ENCODE data around the gene HSPA12A. TPM values are rescaled to one million over a fixed set of nuclear protein-coding genes. Genes with fewer than 3 reads are reported as not detected.

HSPA12A gene
- total RNA-seq, 1 experiment from 2014 or later, result 2.4 TPM

DNA sequence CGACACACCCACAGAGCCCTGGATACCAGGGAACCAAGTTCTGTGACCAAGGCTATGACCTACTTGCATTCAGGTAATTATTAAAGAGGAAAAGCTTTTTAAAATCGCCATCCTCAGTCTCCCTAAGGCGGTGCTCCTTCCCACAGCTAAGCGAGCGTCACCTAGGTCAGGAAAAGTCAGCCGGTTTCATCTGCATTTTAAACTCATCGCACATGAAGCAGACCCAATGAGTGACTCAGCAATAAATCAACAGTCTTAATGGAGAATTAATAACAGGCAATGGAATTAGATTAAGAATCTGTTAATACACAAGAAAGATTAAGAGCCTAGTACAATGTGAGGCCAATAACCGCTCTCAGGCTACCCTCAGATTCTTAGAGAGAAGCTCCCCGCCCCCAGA is 59.2 kb downstream of the HSPA12A start:
- intact Hi-C loops (cut with micrococcal nuclease; ENCODE audit: unreplicated experiment), result no loop called here
- CTCF ChIA-PET, result interaction anchor here (0.9 to 1.7 kb wide), 2 partner anchors 7 to 105 kb away, joined by 3 to 13 read pairs; no protein-coding TSS in a partner anchor

DNA sequence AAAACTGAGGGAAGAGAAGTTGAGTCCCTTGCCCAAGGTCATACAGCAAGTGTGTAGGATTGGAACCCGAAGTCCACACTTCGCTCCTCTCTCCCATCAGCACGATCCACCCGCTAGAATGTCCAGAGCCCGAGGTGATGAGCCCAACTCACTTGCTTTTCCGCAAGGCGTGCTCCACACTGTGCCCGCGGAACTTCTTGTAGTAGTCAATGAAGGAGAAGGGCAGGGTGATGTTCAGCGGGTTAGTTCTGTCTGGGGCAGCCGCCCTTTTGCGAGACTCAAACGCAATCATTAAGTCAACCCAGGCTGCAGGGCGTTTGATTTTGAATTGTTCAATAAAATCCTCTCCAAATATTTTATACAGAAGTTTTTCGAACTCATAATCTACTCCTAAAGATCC is 63.0 kb downstream of the HSPA12A start:
- CTCF ChIA-PET, result no interaction called here
- H3K27ac Mint-ChIP-seq (ENCODE audit: unreplicated experiment), result no peak overlapping the region
- no peak for DNase-seq
- BruUV-seq (replicated peaks), result no TSS peak
- peaks cover 7% of the 10 kb centered on the region for H3K27me3 Mint-ChIP-seq (ENCODE audit: unreplicated experiment)
- H3K36me3 Mint-ChIP-seq (ENCODE audit: insufficient read depth, unreplicated experiment), result no peaks in the 10 kb centered on the region
- intact Hi-C loops (cut with micrococcal nuclease; ENCODE audit: unreplicated experiment), result no loop called here
- no peaks in the 10 kb centered on the region for H3K4me1 Mint-ChIP-seq (ENCODE audit: low read depth, unreplicated experiment)
- H3K4me3 Mint-ChIP-seq (ENCODE audit: low read depth, unreplicated experiment), result no peak overlapping the region
- H3K9me3 Mint-ChIP-seq (ENCODE audit: low read depth, unreplicated experiment), result no peaks in the 10 kb centered on the region
- TF ChIP-seq, protein P1, sequence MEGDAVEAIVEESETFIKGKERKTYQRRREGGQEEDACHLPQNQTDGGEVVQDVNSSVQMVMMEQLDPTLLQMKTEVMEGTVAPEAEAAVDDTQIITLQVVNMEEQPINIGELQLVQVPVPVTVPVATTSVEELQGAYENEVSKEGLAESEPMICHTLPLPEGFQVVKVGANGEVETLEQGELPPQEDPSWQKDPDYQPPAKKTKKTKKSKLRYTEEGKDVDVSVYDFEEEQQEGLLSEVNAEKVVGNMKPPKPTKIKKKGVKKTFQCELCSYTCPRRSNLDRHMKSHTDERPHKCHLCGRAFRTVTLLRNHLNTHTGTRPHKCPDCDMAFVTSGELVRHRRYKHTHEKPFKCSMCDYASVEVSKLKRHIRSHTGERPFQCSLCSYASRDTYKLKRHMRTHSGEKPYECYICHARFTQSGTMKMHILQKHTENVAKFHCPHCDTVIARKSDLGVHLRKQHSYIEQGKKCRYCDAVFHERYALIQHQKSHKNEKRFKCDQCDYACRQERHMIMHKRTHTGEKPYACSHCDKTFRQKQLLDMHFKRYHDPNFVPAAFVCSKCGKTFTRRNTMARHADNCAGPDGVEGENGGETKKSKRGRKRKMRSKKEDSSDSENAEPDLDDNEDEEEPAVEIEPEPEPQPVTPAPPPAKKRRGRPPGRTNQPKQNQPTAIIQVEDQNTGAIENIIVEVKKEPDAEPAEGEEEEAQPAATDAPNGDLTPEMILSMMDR (IDR thresholded peaks at IDR 0.05; ENCODE audit: unreplicated experiment), result no peak

More for the DNA sequence above, 59.2 kb downstream of the HSPA12A start:
- DNase-seq, result no peak
- Mint-ChIP-seq H3K4me3 (ENCODE audit: low read depth, unreplicated experiment) (peak overlapping the region; percentile 70), H3K36me3 (ENCODE audit: insufficient read depth, unreplicated experiment) (no peaks in the 10 kb centered on the region), H3K27ac (ENCODE audit: unreplicated experiment) (no peak overlapping the region), H3K9me3 (ENCODE audit: low read depth, unreplicated experiment) (no peaks in the 10 kb centered on the region), H3K27me3 (ENCODE audit: unreplicated experiment) (peaks cover 2% of the 10 kb centered on the region), H3K4me1 (ENCODE audit: low read depth, unreplicated experiment) (no peaks in the 10 kb centered on the region)
- TF ChIP-seq, protein P1 (IDR thresholded peaks at IDR 0.05; ENCODE audit: unreplicated experiment), result no peak
- no TSS peak for BruUV-seq (replicated peaks)

DNA sequence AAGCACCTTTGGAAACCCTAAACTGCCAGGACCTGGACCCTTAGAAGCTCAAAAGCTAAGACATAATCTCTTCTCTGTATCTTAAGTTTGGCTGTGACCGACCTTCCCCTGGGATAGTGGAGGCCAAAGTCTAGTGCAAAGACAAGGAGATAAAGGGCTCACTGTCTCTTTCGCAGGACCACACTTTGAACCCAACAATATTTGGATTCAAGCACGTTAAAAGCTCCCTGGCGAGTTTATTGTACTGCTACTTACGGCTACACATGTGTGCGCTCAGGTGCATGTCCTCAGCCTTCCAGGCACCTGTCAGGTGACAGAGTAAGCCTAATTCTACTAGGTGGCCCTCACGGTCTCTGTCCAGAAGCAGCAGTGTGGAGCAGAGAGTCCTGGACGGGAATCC is 65.7 kb downstream of the HSPA12A start:
- no TSS peak for BruUV-seq (replicated peaks)

DNA sequence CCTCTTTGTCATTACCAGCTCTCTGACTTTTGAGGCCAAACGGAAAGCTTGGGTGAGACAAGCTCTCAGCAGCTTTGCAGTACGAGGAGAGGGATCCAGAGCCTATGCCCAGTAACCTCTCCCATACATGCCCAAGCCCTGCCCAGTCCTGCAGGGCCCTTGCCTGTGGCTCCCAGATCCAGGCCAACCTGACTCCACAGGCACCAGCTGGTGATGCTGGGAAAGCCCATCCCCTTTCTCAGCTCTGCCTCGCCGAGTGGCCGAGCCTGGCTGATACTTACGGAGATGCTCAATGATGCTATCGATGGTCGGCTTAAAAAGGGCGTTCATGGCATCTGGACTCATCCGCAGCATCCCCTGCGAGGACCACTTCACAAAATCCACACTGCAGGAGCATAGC is 66.2 kb downstream of the HSPA12A start:
- no peaks in the 10 kb centered on the region for H3K36me3 Mint-ChIP-seq (ENCODE audit: insufficient read depth, unreplicated experiment)
- DNase-seq, result no peak
- BruUV-seq (replicated peaks), result no TSS peak
- CTCF ChIA-PET, result no interaction called here
- H3K4me3 Mint-ChIP-seq (ENCODE audit: low read depth, unreplicated experiment), result no peak overlapping the region
- no peaks in the 10 kb centered on the region for H3K4me1 Mint-ChIP-seq (ENCODE audit: low read depth, unreplicated experiment)
- TF ChIP-seq, protein P1 (IDR thresholded peaks at IDR 0.05; ENCODE audit: unreplicated experiment), result no peak
- intact Hi-C loops (cut with micrococcal nuclease; ENCODE audit: unreplicated experiment), result no loop called here
- no peak overlapping the region for H3K27ac Mint-ChIP-seq (ENCODE audit: unreplicated experiment)
- H3K27me3 Mint-ChIP-seq (ENCODE audit: unreplicated experiment), result peaks cover 13% of the 10 kb centered on the region
- no peaks in the 10 kb centered on the region for H3K9me3 Mint-ChIP-seq (ENCODE audit: low read depth, unreplicated experiment)

More for the DNA sequence above, 65.7 kb downstream of the HSPA12A start:
- H3K4me1 Mint-ChIP-seq (ENCODE audit: low read depth, unreplicated experiment), result no peaks in the 10 kb centered on the region
- CTCF ChIA-PET, result no interaction called here
- no peaks in the 10 kb centered on the region for H3K36me3 Mint-ChIP-seq (ENCODE audit: insufficient read depth, unreplicated experiment)
- H3K4me3 Mint-ChIP-seq (ENCODE audit: low read depth, unreplicated experiment), result no peak overlapping the region
- intact Hi-C loops (cut with micrococcal nuclease; ENCODE audit: unreplicated experiment), result no loop called here
- no peak for DNase-seq
- TF ChIP-seq, protein P1 (IDR thresholded peaks at IDR 0.05; ENCODE audit: unreplicated experiment), result no peak
- H3K9me3 Mint-ChIP-seq (ENCODE audit: low read depth, unreplicated experiment), result no peaks in the 10 kb centered on the region
- H3K27me3 Mint-ChIP-seq (ENCODE audit: unreplicated experiment), result peaks cover 13% of the 10 kb centered on the region
- no peak overlapping the region for H3K27ac Mint-ChIP-seq (ENCODE audit: unreplicated experiment)
